HG02973 (cell line): ENCODE results near the gene CCDC15.
"Not testable (repeated sequence)": the region's sequence is repeated elsewhere in the genome, so short reads cannot be mapped to it uniquely, and the experiment has no call there.

Experiments used
- ATAC-seq: cut with Tn5 transposase; IDR thresholded peaks from one replicate; pipeline ENCODE4 v1.9.1; 2021; ENCODE audit warnings: moderate library complexity; ENCODE audit not compliant: unreplicated experiment

CCDC15 gene

DNA sequence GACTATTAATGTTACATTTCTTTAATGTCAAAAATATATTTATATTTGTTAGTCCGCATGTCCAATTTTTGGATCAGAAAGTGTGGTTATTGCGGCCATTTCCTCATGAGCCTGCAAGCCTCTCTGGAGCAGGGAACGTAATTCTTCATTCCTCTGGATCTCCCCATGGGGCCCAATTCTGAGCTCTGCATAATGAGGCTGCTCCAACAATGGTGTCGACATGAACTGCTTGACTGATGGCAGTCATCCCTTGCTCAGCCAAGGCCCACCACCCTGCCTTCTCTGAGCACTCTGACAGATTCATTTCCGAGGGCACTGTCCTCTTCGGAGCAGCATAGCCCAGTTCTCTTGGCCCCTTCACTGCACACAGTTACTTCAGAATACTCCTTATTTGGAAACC lies 15.0 kb upstream of the CCDC15 start:
- no peak for ATAC-seq

DNA sequence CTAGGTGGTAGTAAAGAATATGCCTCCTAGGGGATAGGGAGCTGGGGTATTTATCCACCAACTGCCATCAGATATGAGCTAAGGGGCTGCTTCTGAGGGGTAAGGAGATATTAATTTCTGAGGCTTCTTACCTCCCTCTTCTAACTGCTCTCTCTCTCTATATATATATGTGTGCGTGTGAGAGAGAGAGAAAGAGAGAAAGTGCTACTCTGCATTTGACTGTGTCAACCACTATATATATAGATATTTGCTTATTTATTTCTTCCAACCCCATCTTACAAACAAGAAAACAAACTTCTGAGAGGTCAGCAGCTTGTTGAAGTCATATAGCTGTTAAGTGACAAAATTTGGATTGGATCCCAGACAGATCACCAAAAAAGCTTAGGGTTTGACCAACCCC lies 12.3 kb upstream of the CCDC15 start:
- peak; percentile 86 for ATAC-seq

DNA sequence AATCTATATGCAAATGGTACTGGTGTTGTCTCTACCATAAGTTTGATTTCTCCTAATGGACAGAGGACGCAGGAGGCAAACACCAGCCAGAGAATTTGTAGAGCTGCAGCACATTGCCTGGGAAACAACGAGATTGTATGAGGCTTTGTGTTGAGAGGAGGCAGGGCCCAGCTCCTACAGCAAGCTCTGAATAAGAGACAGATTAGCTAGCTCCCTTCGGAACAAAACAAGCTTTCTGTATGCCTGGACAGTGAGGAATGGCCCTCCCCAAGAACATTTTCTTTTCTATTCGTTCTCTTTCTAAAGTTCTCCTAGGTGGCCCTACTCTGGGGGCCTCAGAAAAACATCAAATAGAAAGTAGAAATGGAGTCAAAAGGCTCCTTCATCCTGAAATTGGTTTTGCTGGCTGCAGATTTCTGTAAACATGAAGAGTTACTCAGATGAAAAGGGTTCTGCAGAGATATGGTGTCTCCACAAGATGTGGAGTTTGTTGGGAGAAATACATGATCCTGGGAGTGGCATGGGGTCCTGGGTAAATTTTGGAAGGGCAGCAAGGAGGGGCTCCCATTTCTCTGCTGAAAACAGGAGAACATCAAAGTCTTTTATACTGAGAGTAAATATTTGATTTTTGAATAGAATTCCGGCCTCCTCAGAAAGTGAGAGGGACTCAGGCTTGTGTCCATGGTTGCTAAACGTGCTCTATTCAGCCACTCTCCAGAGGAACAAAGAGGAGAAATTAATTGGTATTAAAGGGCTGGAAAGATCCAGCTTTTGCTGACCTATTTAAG lies 11.3 kb upstream of the CCDC15 start:
- ATAC-seq, result no peak

DNA sequence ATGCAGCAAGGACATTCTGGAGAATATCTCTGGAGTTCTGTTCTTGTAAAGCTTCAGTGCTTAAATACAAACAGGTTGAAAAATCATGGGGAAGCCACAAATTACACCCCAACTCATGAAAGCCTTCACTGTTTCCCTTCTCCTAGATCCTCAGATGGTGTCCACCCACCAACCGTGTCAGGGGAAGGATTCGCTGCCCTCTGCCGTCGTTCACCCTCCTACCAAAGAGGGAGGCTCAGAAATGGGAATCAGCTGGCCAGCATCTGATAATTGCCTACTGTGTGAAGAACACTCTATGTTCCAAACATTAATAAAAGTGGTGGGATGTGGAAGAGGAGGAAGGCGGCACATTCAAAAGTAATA lies 10.8 kb upstream of the CCDC15 start:
- no peak for ATAC-seq

DNA sequence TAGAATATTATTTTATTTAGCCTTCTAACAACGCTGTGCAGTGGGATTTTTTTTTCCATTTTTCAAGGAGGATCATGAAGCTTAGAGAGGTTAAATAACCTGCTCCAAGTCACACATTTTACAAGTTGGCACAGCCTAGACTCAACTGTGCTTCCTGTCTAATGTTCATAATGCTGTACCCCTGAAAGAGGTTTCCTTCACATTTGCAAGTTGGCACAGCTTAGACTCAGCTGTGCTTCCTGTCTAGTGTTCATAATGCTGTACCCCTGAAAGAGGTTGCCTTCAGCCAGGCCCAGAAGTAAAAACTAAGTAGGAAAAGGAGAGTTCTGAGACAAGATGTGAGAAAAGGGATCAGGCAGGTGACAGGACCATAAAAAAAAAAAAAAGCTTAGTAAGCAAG lies 10.3 kb upstream of the CCDC15 start:
- no peak for ATAC-seq

DNA sequence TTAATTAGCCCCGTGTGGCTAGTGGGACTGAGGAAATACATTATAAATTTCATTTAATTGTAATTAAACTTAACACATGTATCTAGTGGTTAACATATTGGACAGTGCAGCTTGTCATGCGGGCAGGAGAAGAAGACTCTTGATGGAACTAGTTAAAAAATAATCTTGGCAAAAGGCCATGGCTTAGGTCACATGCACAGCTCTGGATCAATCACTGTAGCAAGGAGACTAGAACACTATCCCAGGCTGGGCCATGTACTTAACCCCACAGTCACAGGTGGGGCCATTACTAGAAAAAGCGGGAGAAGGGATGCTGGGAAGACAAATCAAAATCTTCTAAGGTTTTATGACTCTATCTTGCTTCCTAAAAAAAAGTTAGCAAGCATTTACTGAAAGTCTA lies 9.4 kb upstream of the CCDC15 start:
- ATAC-seq, result no peak

DNA sequence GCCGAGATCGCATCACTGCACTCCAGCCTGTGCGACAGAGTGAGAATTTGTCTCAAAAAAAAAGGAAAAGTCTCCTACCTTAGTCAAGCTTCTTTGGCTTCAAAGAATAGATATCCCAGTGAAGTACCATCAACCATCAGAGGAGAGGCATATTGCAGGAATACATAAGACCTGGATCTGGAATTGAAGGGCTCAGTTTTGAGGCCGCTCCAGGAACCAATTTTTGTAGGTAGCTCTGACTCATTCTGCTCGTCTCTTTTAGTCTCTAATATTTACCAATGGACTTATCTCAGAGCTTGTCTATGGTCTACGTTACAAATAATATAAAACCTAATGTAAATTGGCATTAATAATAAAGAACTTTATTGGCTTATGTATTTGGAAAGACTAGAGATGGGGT lies 8.2 kb upstream of the CCDC15 start:
- ATAC-seq, result no peak

DNA sequence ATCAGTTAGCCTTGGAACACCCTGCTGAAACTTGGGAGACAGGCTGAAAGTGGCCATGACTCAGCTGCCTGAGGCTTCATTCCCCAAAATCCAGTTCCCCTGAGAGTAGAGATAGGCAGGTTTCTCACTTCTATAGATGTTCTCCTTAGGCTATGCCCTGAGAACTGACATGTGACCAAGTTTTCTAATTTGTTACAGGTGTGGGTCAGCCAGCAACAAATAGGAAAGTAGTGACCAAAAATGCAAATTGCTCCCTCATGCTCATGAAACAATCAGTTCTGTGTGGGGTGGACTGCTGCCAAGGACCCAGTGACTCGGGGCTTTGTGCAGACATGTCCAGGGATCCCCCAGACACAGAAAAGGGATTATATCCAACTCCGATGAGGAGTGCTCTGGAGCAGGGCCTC lies 7.3 kb upstream of the CCDC15 start:
- no peak for ATAC-seq

DNA sequence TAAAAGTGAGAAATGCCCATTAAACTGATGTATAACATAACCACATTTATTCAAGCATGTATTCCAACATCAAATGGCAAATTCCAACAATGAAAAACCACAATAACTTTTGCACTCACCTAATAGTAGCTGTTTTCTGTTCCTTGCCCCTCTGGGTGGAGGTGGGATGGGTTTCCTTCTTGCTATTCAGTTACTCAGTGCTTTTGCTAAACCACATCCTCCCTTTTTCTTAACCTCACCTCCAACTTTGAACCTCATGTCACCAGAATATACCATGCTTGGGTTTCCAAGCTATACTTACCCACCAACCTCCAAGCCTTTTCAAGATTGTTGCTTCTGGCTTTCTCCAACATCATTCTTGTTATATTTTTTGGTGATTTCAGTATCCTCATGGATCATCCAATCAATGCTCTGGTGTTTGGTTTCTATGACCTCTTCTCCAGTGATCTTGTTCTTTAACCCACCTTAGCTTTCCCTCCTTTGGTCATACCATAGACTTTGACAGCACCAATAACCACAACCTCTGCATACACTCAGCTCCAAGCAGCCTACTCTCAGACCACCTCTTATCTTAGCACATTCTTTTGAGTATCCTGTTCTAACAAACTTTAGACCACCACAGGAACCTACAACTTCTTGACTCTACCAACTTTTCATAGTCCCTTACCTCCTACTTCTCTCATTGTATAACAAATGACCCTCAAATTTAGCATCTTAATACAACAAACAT lies 3.2 kb upstream of the CCDC15 start:
- no peak for ATAC-seq

DNA sequence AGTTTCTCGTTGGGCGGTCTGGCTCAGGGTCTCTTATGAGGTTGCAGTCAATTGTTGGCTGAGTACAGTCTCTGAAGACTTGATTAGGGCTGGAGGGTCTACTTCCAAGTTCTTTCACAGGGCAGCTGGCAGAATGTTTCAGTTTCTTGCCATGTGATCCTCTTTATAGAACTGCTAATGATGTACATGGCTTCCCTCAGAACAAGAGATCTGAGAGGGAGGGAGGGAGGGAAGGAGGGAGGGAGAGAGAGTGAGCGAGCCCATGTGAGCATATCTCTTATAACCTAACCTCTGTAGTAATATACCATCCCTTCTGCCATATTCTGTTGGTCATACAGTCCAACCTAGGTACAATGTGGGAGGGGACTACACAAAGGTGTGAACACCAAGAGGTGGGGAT lies 2.7 kb upstream of the CCDC15 start:
- no peak for ATAC-seq

DNA sequence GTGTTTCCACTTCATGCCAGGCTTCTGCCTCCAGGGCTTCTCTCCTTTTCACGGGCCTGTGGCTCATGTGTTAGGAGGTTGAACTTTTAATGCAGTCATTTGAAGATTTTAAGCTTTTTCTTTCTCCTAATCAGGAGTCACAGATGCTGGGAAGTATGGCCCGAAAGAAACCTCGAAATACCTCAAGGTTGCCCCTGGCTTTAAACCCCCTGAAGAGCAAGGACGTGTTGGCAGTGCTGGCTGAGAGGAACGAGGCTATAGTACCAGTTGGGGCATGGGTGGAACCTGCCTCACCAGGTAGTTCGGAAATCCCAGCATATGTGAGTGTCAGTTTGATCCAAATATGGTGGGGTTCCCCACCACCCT lies 571 bp downstream of the CCDC15 start:
- ATAC-seq, result no peak

DNA sequence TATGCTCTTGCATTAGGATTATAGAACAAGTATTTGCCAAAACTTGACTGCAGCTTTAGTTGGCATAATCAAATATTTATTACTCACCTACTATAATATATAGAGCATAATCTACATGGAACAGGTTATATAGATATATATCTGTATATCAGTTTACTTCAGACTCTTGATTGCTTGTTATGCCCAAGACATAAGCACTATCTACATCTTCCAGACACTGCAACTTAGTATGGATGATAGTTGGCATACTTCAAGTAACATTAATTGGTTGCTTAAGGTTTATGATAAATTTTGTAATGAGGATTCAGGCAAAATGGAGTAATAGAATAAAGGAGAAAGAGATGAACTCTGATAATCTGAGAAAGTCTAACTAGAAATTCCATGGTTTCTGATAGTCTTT lies 1.0 kb downstream of the CCDC15 start:
- no peak for ATAC-seq

DNA sequence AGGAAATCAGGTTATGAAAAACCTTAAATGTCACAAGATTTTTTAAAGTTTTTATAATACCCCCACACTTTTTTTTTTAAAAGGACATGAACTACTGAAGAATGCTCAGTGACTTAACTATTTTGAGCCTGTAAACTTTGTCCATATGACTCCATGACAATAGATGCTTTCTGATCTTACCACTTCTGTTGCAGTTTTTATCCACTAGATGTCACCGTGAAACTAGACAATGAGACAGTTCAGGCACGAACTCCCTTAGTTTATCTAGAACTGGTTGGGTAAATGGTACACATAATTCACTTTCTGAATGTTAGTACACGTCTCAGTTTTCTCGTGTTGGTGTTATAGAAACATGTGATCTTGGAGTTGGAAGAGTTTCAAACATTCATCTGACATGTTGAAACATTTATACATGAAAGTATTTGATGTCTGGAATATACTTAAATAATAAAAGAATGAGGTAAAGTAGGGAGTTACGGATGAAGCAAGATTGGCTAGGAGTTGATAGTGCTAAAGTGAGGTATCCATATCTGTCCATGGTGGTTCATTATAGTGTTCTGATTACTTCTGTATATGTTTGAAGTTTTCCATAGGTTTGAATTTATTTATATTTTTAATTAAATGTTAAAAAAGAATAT lies 8.1 kb downstream of the CCDC15 start:
- peak; percentile 99 for ATAC-seq

DNA sequence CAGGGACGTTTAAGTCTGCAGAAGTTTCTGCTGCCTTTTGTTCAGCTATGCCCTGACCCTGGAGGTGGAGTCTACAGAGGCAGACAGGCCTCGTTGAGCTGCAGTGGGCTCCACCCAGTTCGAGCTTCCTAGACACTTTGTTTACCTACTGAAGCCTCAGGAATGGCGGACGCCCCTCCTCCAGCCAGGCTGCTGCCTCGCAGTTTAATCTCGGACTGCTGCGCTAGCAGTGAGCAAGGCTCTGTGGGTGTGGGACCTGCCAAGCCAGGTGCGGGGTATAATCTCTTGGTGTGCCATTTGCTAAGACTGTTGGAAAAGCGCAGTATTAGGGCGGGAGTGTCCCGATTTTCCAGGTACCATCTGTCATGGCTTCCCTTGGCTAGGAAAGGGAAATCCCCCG lies 14.2 kb downstream of the CCDC15 start:
- not testable (repeated sequence) for ATAC-seq

DNA sequence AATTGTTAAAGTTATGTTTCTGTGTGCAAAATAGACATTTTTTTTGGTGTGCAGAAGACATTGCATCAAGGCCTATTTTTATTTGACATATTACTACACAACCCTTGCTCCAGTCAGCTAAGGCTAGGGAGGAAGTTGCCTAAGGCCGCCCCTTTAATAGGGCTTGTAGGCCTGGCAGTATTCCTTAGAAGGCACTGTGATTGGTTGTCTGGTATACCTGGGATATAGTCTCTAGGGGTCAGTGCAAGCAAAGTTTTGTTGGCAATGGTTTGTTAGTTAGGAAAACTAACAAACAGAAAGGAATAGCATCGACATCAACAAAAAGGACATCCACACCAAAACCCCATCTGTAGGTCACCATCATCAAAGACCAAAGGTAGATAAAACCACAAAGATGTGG lies 16.9 kb downstream of the CCDC15 start:
- ATAC-seq, result no peak

DNA sequence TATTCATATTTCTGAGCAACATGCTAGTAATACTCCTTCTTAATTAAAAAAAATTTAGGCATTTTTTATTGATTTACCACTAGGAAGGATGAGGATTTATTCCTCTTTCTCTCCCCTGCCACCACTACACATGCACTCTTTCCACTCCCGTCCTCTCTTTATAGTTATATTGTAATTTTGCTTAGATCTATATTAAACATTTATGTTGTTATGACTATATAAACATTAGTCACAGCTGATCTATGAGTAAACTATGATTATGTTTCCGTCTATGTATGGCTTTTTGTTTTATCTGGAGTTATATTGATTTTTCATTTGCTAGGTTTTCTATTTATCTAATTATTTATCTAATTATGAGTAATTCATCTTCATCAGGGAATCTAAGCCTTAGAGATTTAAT lies 17.8 kb downstream of the CCDC15 start:
- ATAC-seq, result no peak

DNA sequence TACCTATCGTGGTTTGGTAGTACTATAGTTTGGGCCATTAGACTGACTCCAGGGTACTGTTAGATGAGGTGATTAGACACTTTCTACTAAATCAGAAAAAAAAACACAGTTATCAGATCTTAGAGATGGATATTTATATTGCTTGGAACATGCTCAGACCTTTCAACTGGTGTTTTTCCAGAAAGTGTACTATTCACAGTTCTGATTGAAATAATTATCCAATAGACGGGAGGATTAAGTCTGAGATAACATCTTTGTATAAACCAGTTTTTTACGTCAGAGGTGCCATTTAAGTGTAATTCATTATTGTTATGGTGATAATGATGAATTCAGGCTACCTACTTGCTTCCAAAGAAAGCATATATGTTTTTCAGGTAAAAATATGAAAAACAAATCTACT lies 22.5 kb downstream of the CCDC15 start:
- ATAC-seq, result no peak

DNA sequence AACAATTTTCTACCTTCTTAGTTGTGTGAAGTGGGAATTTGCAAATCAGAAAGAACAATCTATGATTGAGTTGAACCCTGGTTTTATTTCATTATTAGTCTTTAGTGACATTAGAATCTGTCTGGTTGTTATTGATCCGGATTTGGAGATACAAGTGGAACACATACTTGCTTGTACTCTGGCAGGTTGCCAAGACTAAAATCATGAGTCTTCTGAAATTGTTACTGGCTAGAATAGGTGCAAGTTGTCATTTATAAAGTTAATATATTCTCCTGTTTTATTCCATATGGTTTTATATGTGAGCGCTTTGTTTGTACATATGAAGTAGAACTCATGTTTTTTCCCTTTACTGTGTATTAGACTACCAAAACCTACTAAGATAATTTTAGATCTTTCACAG lies 23.0 kb downstream of the CCDC15 start:
- no peak for ATAC-seq

DNA sequence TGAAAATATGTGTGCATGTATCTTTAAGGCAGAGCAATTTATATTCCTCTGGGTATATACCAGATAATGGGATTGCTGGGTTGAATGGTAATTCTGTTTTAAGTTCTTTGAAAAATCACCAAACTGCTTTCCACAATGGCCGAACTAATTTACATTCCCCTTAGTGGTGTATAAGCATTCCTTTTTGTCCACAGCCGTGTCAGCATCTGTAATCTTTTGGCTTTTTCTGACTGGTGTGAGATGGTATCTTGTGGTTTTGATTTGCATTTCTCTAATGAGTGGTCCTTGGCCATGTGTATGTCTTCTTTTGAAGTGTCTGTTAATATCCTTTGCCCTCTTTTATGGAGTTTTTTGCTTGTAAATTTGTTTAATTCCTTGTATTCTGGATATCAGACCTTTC lies 24.3 kb downstream of the CCDC15 start:
- no peak for ATAC-seq

DNA sequence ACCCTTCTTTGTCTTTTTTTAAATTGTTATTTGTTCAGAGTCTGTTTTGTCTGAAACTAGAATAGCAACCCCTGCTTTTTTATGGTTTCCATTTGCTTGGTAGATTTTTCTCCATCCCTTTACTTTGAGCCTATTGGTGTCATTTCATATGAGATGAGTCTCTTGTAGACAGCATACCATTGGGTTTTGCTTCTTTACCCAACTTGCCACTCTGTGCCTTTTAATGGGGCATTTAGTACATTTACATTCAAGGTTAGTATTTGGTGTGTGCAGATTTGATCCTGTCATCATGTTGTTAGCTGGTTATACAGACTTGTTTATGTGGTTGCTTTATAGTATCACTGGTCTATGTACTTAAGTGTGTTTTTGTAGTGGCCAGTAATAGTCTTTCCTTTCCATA lies 28.0 kb downstream of the CCDC15 start:
- ATAC-seq, result no peak

DNA sequence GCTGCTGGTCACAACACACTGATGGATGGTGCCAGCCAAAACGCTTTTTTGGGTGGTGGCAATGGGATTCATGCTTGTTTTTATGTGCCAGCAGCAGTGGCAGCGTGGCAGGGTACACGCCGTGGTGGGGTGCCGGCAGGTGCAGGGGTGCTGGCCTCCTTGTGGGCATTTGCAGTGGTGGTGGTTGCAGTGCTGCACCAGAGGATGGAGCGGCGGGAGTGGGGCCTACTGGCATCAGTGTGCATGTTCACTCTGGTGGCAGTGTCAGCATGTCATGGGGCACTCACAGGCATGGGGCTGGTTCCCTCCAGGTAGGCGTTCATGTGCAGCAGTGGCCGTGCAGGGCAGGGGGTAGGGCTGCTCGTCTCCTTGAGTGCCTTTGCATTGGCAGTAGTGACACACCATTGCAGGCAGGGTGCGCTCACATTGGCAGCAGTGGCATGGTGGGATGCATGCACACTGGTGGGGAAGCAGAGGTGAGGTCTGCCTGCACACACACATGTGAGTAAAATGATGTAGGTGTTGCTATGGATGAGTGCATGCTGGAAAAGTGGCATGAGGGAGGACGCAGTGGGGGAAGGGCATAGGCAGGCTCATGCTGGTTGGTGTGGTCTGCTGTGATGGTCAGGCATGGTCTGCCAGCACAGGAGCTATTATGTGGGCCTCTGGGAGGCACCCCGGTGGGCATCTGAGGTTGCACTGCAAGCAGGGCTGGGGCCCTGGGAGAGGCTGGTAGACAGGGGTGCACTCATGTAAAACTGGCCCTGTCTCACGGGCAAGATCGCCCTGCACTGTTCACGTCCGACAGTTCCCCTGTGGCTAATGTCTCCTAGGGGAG lies 29.9 kb downstream of the CCDC15 start:
- ATAC-seq, result no peak

DNA sequence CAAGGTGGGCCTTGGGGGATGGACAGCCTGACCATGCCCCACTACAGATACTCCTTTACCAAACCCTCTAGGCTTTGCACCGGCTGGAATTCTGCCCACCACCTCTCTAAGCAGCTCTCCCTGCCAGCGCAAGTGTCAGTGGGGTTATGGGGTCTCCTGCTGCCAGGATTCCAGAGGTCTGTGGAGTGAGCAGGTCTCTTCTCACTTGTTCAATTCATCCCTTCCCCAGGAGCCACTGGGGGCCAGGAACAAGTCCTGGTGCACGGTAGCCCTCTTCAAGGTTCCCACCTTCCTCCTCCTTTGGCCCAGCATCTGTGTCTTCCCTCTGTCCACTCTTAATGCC lies 30.5 kb downstream of the CCDC15 start:
- ATAC-seq, result no peak
